Measurements from ENCODE around the gene KIF13A.

The KIF13A gene

DNA sequence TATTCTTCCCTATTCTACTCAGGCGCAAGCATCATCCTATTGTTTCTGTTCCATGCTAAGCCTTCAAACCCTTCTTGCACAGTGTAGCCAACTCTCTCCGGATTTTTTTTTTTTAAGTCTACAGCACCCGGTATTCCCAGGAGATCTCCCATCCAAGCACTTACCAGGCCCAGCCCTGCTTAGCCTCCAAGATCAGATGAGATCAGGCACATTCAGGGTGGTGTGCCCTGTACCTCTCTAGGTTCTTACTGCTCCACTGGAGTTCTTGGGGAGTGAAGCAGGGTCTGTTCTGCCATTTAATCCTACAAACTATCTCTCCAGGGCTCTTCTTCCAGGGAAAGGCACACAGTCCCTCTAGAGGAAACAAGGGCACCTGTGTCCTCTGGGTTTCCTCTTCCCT lies 265.8 kb downstream of the KIF13A start:
- no peak for DNase-seq (ENCODE audit: low read depth)

DNA sequence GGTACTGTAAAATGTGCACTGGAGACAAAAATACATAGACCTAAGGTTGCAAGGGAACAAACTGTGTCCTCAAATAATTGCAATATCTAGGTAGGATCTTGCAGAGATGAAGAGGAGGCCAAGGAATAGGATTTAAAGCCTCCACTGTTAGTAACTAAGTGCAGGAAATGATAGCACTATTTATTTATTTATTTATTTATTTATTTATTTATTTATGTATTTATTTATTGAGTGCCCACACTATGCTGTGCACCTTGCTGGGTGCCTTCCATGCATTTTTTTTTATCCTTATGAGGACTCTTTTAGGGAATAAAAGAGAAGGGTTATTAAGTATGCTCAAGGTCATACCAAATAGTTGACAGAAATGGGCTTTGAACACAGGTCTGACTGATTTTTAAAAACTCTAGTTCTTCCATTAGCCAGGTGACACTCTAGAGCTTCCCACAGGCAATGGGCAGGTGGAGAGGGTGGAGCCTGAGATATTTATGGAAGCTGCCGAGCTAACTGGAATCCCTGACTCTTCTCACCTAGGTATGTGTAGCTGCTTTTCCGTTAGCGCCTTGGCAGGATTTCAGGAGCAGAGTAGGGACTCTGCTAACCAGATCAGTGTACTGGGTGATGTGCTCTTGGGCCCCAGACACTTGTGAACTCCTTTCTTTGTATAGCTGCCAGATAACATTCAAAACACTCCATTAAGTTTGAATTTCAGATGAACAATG lies 268.0 kb downstream of the KIF13A start:
- no peak for DNase-seq (ENCODE audit: low read depth)

- DNase-seq (ENCODE audit: low read depth) = no peak
Measured at GRCh38 chr6:17716221-17716620, 271.2 kb downstream of the KIF13A start.

DNA sequence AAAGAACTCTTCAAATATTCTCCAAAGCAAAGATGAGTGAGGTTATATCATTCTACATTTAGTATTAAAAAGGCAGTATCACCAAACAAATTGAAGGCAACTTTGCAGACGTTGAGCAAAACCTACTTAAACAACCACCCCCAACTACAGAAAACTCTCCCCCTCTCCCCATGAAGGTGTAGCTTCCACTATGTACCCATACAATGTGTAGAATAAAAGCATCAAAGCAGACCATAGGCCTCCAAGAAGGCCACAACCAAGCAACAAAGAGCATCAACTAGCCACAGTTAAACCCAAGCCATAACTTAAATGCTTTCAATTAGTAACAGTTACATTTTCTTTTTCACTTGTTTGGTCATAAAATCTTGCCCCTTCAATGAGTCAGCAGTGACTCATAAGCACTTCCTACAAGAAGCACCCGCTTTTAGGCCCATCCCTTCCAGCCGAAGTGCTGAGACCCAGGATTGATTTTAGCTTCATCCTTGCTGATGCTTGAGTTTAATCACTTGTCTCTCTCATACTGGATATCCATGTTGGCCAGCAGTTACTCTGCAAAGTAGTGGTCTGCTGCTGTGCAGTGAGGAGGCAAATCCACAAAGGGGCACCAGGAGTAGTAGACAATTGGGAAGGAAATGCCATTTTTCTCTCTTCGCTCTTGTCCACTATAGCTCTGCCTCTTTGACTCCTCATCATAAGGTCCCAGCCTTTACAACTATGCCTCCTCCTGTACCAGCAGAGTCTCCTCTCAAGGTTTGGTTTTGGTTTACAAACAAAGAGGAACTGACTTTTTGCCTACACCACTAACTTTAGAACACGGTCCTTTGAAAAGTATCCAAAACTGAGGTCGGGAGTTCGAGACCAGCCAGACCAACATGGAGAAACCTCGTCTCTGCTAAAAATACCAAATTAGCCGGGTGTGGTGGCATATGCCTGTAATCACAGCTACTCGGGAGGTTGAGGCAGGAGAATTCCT lies 272.3 kb downstream of the KIF13A start:
- no peak for DNase-seq (ENCODE audit: low read depth)

- no peak for DNase-seq (ENCODE audit: low read depth)
Measured at GRCh38 chr6:17714177-17714576, 273.3 kb downstream of the KIF13A start.

GRCh38 chr6:17712576-17712975 lies 274.9 kb downstream of the KIF13A start:
- no peak for DNase-seq (ENCODE audit: low read depth)

GRCh38 chr6:17710331-17710730 lies 277.1 kb downstream of the KIF13A start:
- no peak for DNase-seq (ENCODE audit: low read depth)

DNA sequence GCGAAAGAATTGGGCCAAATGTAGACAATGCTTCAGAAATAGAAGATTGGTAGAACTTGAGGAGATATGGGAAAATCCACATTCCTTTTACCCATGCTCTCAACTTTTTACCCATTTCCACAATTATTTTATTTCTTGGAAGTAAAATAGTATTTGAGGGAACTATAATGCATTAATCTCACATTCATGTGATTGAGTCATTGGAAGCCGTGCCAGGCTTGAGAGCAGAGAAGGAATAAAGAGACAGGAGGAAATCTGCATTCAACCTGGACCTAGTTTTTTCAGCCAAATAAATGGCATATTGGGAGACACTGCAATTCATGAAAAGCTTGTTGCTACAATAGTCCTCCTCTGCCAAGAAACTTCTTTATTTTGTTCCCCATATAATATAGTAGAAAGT lies 278.0 kb downstream of the KIF13A start:
- no peak for DNase-seq (ENCODE audit: low read depth)

Measured in T-helper 22 cell (primary cell).